Heart right ventricle (tissue), 16 donors: Measurements from ENCODE around the gene ASAP2. TPM values are rescaled to one million over a fixed set of nuclear protein-coding genes. Genes with fewer than 3 reads are reported as not detected.

ENCODE experiments used
- ATAC-seq, 8 donors: fragments of 200-7000 bp; cut with Tn5 transposase; one replicate each; pipeline ENCODE4 v1.9.1; 2020; ENCODE audit warnings: mild to moderate bottlenecking in 8 of 8, moderate library complexity in 8 of 8, moderate number of reproducible peaks in 1 of 8
- DNase-seq, 2 donors: peaks; one replicate each; pipeline ENCODE4 v3.0.0-alpha.2; 2020
- H3K27ac ChIP-seq, 10 donors: fragments of 200-600 bp; sonication (generic) in 2 of 10; one replicate each; pipeline versions ENCODE4 v1.5.0 to v1.8.0; 2020 to 2022; ENCODE audit warnings: mild to moderate bottlenecking in 3 of 10
- H3K27me3 ChIP-seq, 7 donors: fragments of 200-600 bp; one replicate each; pipeline ENCODE4 v1.8.0; 2021 to 2022; ENCODE audit warnings: mild to moderate bottlenecking in 2 of 7
- H3K36me3 ChIP-seq, 9 donors: fragments of 200-600 bp; sonication (generic) in 1 of 9; one replicate each; pipeline versions ENCODE4 v1.5.0 to v1.8.0; 2020 to 2022; ENCODE audit warnings: mild to moderate bottlenecking in 2 of 9
- H3K4me1 ChIP-seq, 9 donors: fragments of 200-600 bp; sonication (generic) in 1 of 9; one replicate each; pipeline versions ENCODE4 v1.5.0 to v1.8.0; 2020 to 2022; ENCODE audit warnings: mild to moderate bottlenecking in 4 of 9
- H3K4me3 ChIP-seq, 10 donors: fragments of 200-600 bp; sonication (generic) in 2 of 10; one replicate each; pipeline versions ENCODE4 v1.5.0 to v1.8.0; 2020 to 2022; ENCODE audit warnings: mild to moderate bottlenecking in 7 of 10, moderate library complexity in 2 of 10
- H3K9me3 ChIP-seq, 11 donors: fragments of 200-600 bp in 10 of 11; sonication (generic) in 2 of 11; one replicate each; pipeline versions ENCODE4 v1.5.0 to v1.8.0; 2013 to 2022; ENCODE audit warnings: mild to moderate bottlenecking in 2 of 11, control low read depth in 1 of 11, moderate library complexity in 1 of 11
- CTCF ChIP-seq, 9 donors: fragments of 200-600 bp; sonication (generic) in 2 of 9; IDR thresholded peaks; one replicate each; pipeline versions ENCODE4 v1.5.0 to v1.8.0; 2021 to 2022; ENCODE audit warnings: antibody characterized with exemption in 9 of 9, mild to moderate bottlenecking in 5 of 9, moderate library complexity in 1 of 9
- WGBS, 2 donors: extraction: QIAGEN DNeasy Blood & Tissue Kit; methylation state at CpG; one replicate each; pipeline ENCODE4 v1.1.7; 2013; ENCODE audit warnings: inconsistent platforms in 1 of 2; 5-methylcytosine and 5-hydroxymethylcytosine counted together
- intact Hi-C, 10 donors: fragments of 100-400 bp; cut with DNase I; formaldehyde crosslinking; loops; one replicate each; pipeline versions ENCODE4 v1.11.1 to v1.14.2; 2022
- polyA plus RNA-seq, 2 donors: library from polyadenylated mRNA; stranded (reverse); fragments of 200-250 nt; gene quantifications; one replicate each; pipeline ENCODE4 v1.2.3, GENCODE V29; 2013
- total RNA-seq, 10 donors: library from RNA; stranded (reverse); fragmentation: NEBNext Ultra II Directional in 3 of 10; extraction: Animal tissue kit (Norgen Biotek cat#: 25700) in 3 of 10; gene quantifications; one replicate each; pipeline versions ENCODE4 v1.2.1 to v1.2.4, GENCODE V29; 2021 to 2023
- donor health status: Arrhythmogenic right ventricular cardiomyopathy.
- donor health status: ischemic (EF 13 %, LVEDD 7.1; RV severe dilation, severe dysfunction).
- donor health status: healthy with polysubstance abuse.
- donor health status: DM: no; HTN: yes; CAD: no.
- donor health status: DM: no; HTN: no; CAD: no.
- donor health status: ischemic (EF 25% LVEDD 6.9; RV normal size, moderate dysfunction).
- donor health status: ischemic (EF 25% LVEDD 5.7; RV mildly dilated, moderate dysfunction).
- donor health status: healthy.
- donor health status: DM: yes; HTN: yes; CAD: no.
- donor health status: Ischemic cardiomyopathy.
- donor health status: ischemic (EF 35%, LVEDD 5.7; RV mildly dilated, moderate dysfunction).
- donor health status: nonischemic (EF 11% LVEDD 7.7; RV severe dilation, severe dysfunction).
- donor health status: DM: yes; HTN: yes; CAD: no.
- donor health status: PGD.
- donor health status: ischemic (EF 29% LVEDD 5.4; RV normal size, mild dysfunction).
- donor health status: nonischemic (EF 23%, LVEDD 6.1; RV moderate dilation, normal function).

The ASAP2 gene
- total and polyA plus RNA-seq, 12 donors, result 5.4 to 17.3 (median 11.8) TPM

- H3K4me3 ChIP-seq, result no peak overlapping the region
- 71 to 76% methylated on average over 9 of the region's 9 CpGs for WGBS, 2 donors
- ATAC-seq (peak in 1 of 8 donors; percentile 28), DNase-seq (no peak)
- peak overlapping the region; percentile 27 to 81 (median 67) for H3K27ac ChIP-seq
- peaks cover 0 to 48% (median 32%) of the 10 kb centered on the region in 9 donors for H3K4me1 ChIP-seq
- no peak for TF ChIP-seq CTCF (IDR thresholded peaks at IDR 0.05)
- H3K27me3 ChIP-seq, result no peaks in the 10 kb centered on the region
- intact Hi-C loops, result loop anchor here in 1 of 10 donors (10.0 kb wide), 1 partner anchor 233 kb away; no protein-coding TSS in a partner anchor
- H3K9me3 ChIP-seq, result no peaks in the 10 kb centered on the region
- H3K36me3 ChIP-seq, result peaks cover 0 to 99% (median 5%) of the 10 kb centered on the region in 9 donors
Measured at GRCh38 chr2:9377461-9378097, 171.0 kb downstream of the ASAP2 start.

GRCh38 chr2:9378433-9379390 lies 172.1 kb downstream of the ASAP2 start:
- no peak for TF ChIP-seq CTCF (IDR thresholded peaks at IDR 0.05)
- WGBS, 2 donors, result 66 to 68% methylated on average over 30 of the region's 30 CpGs
- Histone ChIP-seq H3K27ac (peak overlapping the region; percentile 27 to 81 (median 67)), H3K36me3 (peaks cover 0 to 99% (median 2%) of the 10 kb centered on the region in 9 donors), H3K4me3 (no peak overlapping the region), H3K9me3 (no peaks in the 10 kb centered on the region), H3K27me3 (no peaks in the 10 kb centered on the region), H3K4me1 (peaks cover 0 to 48% (median 32%) of the 10 kb centered on the region in 9 donors)
- peak; percentile 81 to 88 for DNase-seq
- ATAC-seq, result peak; percentile 84 to 92 (median 86)
- intact Hi-C loops, result loop anchor here in 1 of 10 donors (10.0 kb wide), 1 partner anchor 234 kb away; no protein-coding TSS in a partner anchor

GRCh38 chr2:9379391-9379755 lies 172.8 kb downstream of the ASAP2 start:
- Histone ChIP-seq H3K9me3 (no peaks in the 10 kb centered on the region), H3K36me3 (peaks cover 0 to 99% (median 0%) of the 10 kb centered on the region in 9 donors), H3K27ac (peak overlapping the region in 7 of 10 donors; percentile 19 to 81 (median 68)), H3K4me3 (no peak overlapping the region), H3K27me3 (no peaks in the 10 kb centered on the region), H3K4me1 (peaks cover 0 to 48% (median 32%) of the 10 kb centered on the region in 9 donors)
- ATAC-seq, result no peak
- no peak for TF ChIP-seq CTCF (IDR thresholded peaks at IDR 0.05)
- no peak for DNase-seq
- WGBS, 2 donors, result 85 to 86% methylated on average over 5 of the region's 5 CpGs
- intact Hi-C loops, result loop anchor here in 1 of 10 donors (10.0 kb wide), 1 partner anchor 235 kb away; no protein-coding TSS in a partner anchor
